Tibial nerve (tissue), 3 donors: ENCODE data around the gene CHST15.

ENCODE experiments used
- POLR2A ChIP-seq, 2 donors: fragments of 450-650 bp; IDR thresholded peaks; one replicate each; pipeline ENCODE4 v1.6.1; 2017; ENCODE audit warnings: antibody characterized with exemption in 2 of 2, mild to moderate bottlenecking in 2 of 2, moderate library complexity in 2 of 2
- TF ChIP-seq, protein P1 (sequence below), 5 experiments: fragments of 200-600 bp in 3 of 5; fragments of 450-650 bp in 2 of 5; sonication (generic) in 3 of 5; IDR thresholded peaks; one replicate each; pipeline ENCODE4 v1.5.1; 2016 to 2019; ENCODE audit warnings: antibody characterized with exemption in 5 of 5, mild to moderate bottlenecking in 3 of 5, moderate library complexity in 2 of 5

DNA sequence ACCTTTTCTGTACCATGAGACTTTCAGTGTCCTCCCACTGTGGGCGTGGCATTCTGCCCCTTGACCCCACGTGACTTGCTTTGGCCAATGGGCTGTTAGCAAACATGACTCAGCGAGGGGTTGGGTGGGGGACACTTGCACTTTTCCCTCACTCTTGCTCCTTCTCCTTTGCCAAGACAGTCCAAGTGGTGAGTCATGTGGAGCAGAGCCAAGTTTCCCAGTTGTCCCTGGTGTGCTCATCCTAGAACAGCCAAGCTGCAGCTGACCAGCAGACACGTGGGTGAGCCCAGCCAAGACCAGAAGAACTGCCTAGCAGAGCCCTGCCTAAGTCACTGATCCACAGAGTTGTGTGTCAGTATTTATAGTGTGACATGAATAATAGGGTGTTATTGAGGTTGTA is 119.0 kb downstream of the CHST15 start:
- TF ChIP-seq, protein P1, sequence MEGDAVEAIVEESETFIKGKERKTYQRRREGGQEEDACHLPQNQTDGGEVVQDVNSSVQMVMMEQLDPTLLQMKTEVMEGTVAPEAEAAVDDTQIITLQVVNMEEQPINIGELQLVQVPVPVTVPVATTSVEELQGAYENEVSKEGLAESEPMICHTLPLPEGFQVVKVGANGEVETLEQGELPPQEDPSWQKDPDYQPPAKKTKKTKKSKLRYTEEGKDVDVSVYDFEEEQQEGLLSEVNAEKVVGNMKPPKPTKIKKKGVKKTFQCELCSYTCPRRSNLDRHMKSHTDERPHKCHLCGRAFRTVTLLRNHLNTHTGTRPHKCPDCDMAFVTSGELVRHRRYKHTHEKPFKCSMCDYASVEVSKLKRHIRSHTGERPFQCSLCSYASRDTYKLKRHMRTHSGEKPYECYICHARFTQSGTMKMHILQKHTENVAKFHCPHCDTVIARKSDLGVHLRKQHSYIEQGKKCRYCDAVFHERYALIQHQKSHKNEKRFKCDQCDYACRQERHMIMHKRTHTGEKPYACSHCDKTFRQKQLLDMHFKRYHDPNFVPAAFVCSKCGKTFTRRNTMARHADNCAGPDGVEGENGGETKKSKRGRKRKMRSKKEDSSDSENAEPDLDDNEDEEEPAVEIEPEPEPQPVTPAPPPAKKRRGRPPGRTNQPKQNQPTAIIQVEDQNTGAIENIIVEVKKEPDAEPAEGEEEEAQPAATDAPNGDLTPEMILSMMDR (IDR thresholded peaks at IDR 0.05), result no peak
- TF ChIP-seq POLR2A (IDR thresholded peaks at IDR 0.05), result no peak
